ENCODE measurements around the gene CAPN11.
A peak's percentile ranks its signal among the peaks of the same experiment; 100 is the strongest.

The CAPN11 gene

GRCh38 chr6:44154067-44154466 lies 4.6 kb upstream of the CAPN11 start:
- DNase-seq (ENCODE audit: low spot score) = no peak

GRCh38 chr6:44156494-44157151 lies 2.0 kb upstream of the CAPN11 start:
- DNase-seq (ENCODE audit: low spot score) = no peak

- no peak for DNase-seq (ENCODE audit: low spot score)
Observed at GRCh38 chr6:44157152-44157521, 1.5 kb upstream of the CAPN11 start.

- DNase-seq (ENCODE audit: low spot score) = peak; percentile 21
Observed at GRCh38 chr6:44161997-44162338, 3.3 kb downstream of the CAPN11 start.

- DNase-seq (ENCODE audit: low spot score) = no peak
Observed at GRCh38 chr6:44162876-44163625, 4.4 kb downstream of the CAPN11 start.

- DNase-seq (ENCODE audit: low spot score) = no peak
Observed at GRCh38 chr6:44166116-44166515, 7.5 kb downstream of the CAPN11 start.

- no peak for DNase-seq (ENCODE audit: low spot score)
Observed at GRCh38 chr6:44166591-44167184, 8.1 kb downstream of the CAPN11 start.

GRCh38 chr6:44167567-44167966 lies 8.9 kb downstream of the CAPN11 start:
- no peak for DNase-seq (ENCODE audit: low spot score)

- DNase-seq (ENCODE audit: low spot score) = no peak
Observed at GRCh38 chr6:44169154-44169553, 10.5 kb downstream of the CAPN11 start.

GRCh38 chr6:44169886-44170570 lies 11.4 kb downstream of the CAPN11 start:
- DNase-seq (ENCODE audit: low spot score) = no peak

- DNase-seq (ENCODE audit: low spot score) = no peak
Observed at GRCh38 chr6:44171899-44172546, 13.4 kb downstream of the CAPN11 start.

- peak; percentile 76 for DNase-seq (ENCODE audit: low spot score)
Observed at GRCh38 chr6:44172731-44173500, 14.3 kb downstream of the CAPN11 start.

GRCh38 chr6:44176130-44176761 lies 17.6 kb downstream of the CAPN11 start:
- DNase-seq (ENCODE audit: low spot score) = no peak

GRCh38 chr6:44176762-44177509 lies 18.3 kb downstream of the CAPN11 start:
- peak; percentile 71 for DNase-seq (ENCODE audit: low spot score)

GRCh38 chr6:44177691-44178423 lies 19.2 kb downstream of the CAPN11 start:
- no peak for DNase-seq (ENCODE audit: low spot score)

GRCh38 chr6:44178424-44179071 lies 19.9 kb downstream of the CAPN11 start:
- DNase-seq (ENCODE audit: low spot score) = no peak

- no peak for DNase-seq (ENCODE audit: low spot score)
Observed at GRCh38 chr6:44179072-44179536, 20.5 kb downstream of the CAPN11 start.

GRCh38 chr6:44179648-44180047 lies 21.0 kb downstream of the CAPN11 start:
- DNase-seq (ENCODE audit: low spot score) = no peak

- DNase-seq (ENCODE audit: low spot score) = no peak
Observed at GRCh38 chr6:44180406-44180805, 21.8 kb downstream of the CAPN11 start.

Data from SK-N-DZ (cell line).